8988T (cell line): ENCODE measurements around the gene NSG1.
"Not testable (repeated sequence)": the region's sequence is repeated elsewhere in the genome, so short reads cannot be mapped to it uniquely, and the experiment has no call there.

Experiments
- DNase-seq: peaks from one replicate; pipeline ENCODE4 v3.0.0; 2011

The NSG1 gene

GRCh38 chr4:4437798-4438470 lies 51.0 kb downstream of the NSG1 start:
- no peak for DNase-seq

- no peak for DNase-seq
These were observed 52.0 kb downstream of the NSG1 start for GRCh38 chr4:4438891-4439290.

- DNase-seq, result no peak
These were observed 52.9 kb downstream of the NSG1 start for GRCh38 chr4:4439782-4440181.

- no peak for DNase-seq
These were observed 53.6 kb downstream of the NSG1 start for GRCh38 chr4:4440333-4441061.

GRCh38 chr4:4443821-4444220 lies 56.9 kb downstream of the NSG1 start:
- DNase-seq, result no peak

- no peak for DNase-seq
These were observed 59.5 kb downstream of the NSG1 start for GRCh38 chr4:4446434-4446833.

GRCh38 chr4:4455210-4455865 lies 68.4 kb downstream of the NSG1 start:
- DNase-seq, result no peak

GRCh38 chr4:4456351-4456750 lies 69.4 kb downstream of the NSG1 start:
- no peak for DNase-seq

GRCh38 chr4:4456816-4457578 lies 70.1 kb downstream of the NSG1 start:
- DNase-seq, result no peak

GRCh38 chr4:4457803-4458553 lies 71.1 kb downstream of the NSG1 start:
- no peak for DNase-seq

GRCh38 chr4:4459181-4459580 lies 72.3 kb downstream of the NSG1 start:
- DNase-seq, result no peak

- no peak for DNase-seq
These were observed 73.9 kb downstream of the NSG1 start for GRCh38 chr4:4460759-4461158.

GRCh38 chr4:4461178-4461577 lies 74.3 kb downstream of the NSG1 start:
- no peak for DNase-seq

- DNase-seq, result no peak
These were observed 74.9 kb downstream of the NSG1 start for GRCh38 chr4:4461850-4462249.

GRCh38 chr4:4462970-4463369 lies 76.1 kb downstream of the NSG1 start:
- DNase-seq, result no peak

GRCh38 chr4:4465238-4465637 lies 78.3 kb downstream of the NSG1 start:
- DNase-seq, result not testable (repeated sequence)
